Measurements from ENCODE around the gene LGR4. TPM values are rescaled to one million over a fixed set of nuclear protein-coding genes. Genes with fewer than 3 reads are reported as not detected.

Gene LGR4
- total RNA-seq, 1 donor, result 11.2 TPM

DNA sequence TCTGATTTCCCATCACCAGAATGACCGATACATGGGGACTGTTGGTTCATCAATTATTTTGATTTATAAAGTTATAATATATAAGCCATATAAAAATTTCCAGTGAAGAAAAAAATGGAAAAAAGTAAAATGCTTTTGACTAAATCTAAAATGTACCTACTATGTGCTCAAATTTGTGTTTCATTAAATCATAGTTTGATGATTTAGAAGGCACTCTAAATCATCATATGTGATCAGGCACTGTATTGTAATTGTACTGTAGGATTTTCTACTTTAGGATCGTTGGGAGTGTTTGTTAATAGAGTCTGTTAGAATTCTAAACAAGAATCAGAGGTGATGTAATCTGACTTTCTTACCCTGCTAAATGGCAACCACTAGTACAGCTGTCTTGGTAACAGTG lies 31.6 kb upstream of the LGR4 start:
- no peak for DNase-seq (ENCODE audit: low read depth)
- TF ChIP-seq, protein P1, sequence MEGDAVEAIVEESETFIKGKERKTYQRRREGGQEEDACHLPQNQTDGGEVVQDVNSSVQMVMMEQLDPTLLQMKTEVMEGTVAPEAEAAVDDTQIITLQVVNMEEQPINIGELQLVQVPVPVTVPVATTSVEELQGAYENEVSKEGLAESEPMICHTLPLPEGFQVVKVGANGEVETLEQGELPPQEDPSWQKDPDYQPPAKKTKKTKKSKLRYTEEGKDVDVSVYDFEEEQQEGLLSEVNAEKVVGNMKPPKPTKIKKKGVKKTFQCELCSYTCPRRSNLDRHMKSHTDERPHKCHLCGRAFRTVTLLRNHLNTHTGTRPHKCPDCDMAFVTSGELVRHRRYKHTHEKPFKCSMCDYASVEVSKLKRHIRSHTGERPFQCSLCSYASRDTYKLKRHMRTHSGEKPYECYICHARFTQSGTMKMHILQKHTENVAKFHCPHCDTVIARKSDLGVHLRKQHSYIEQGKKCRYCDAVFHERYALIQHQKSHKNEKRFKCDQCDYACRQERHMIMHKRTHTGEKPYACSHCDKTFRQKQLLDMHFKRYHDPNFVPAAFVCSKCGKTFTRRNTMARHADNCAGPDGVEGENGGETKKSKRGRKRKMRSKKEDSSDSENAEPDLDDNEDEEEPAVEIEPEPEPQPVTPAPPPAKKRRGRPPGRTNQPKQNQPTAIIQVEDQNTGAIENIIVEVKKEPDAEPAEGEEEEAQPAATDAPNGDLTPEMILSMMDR (IDR thresholded peaks at IDR 0.05; ENCODE audit: insufficient read depth, low read depth, low read length), result no peak

GRCh38 chr11:27501100-27501499 lies 28.5 kb upstream of the LGR4 start:
- TF ChIP-seq, protein P1 (IDR thresholded peaks at IDR 0.05; ENCODE audit: insufficient read depth, low read depth, low read length), result no peak
- no peak overlapping the region for H3K4me3 ChIP-seq (ENCODE audit: low read depth, low read length)
- no peak for DNase-seq (ENCODE audit: low read depth)

More for the DNA sequence above, 31.6 kb upstream of the LGR4 start:
- H3K4me3 ChIP-seq (ENCODE audit: low read depth, low read length), result no peak overlapping the region

DNA sequence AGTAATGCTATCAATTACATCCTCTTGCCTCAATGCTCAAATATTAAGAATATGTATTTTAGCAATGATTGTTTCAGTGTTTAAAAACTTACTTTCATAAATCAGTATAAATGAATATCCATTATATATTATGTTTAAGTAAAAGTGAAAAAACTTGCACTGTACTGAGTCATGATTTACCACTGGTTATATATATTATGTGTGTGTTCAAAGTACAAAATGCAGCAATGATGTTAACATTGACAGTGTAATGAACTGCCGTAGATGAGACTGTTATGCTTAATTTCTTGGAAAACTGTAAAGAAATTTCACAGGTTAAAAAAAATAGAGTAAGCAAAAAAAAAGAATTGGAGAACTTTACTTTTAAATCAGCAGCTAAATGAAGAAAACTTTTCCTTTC lies 25.3 kb upstream of the LGR4 start:
- DNase-seq (ENCODE audit: low read depth), result no peak
- H3K4me3 ChIP-seq (ENCODE audit: low read depth, low read length), result no peak overlapping the region
- TF ChIP-seq, protein P1 (IDR thresholded peaks at IDR 0.05; ENCODE audit: insufficient read depth, low read depth, low read length), result no peak

DNA sequence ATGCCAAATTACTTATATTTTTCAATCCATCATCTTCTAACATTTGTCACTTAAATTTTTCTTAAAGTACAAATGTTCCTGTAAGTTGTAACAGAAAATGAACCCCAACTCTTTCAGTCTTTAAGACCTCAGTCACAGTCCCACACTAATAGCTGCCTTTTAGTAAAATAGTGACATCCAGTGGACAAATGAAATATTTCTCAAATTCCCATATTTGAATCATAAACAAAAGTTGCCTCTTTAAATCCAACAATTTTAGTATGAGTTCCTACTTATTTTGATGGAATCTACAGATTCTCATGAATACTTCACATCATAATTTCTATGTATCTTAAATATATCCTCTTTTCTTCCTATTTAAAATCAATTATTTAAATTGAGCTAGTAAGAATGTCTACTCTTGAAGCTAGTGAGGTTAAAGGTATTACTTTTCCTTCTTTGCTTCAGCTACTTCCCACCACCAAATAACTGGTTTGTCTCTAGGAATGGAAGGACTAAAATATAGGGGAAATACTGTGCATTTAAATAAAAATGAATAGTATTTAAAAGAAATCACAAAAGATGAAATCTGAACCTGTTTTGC lies 24.8 kb upstream of the LGR4 start:
- H3K4me3 ChIP-seq (ENCODE audit: low read depth, low read length), result no peak overlapping the region
- peak; percentile 33 for DNase-seq (ENCODE audit: low read depth)
- TF ChIP-seq, protein P1 (IDR thresholded peaks at IDR 0.05; ENCODE audit: insufficient read depth, low read depth, low read length), result peak; percentile 44

DNA sequence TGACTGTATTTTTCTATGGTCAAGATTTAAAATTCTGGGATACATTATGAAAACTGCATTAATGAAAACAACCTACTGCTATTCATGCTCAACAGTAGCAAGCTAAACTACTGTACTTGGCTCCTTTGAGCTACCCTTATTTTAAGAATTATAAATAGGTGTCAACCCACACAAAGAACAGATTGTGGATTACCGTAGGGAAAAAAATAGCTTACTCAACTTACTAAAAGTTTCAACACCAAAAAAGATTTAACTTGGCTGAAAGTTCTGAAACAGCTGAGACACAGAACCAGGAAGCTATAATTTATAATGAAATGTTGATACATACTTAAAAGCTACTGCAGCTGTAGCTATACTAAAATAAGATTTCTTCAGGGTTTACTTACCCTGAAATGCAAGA lies 23.9 kb upstream of the LGR4 start:
- H3K4me3 ChIP-seq (ENCODE audit: low read depth, low read length), result no peak overlapping the region
- TF ChIP-seq, protein P1 (IDR thresholded peaks at IDR 0.05; ENCODE audit: insufficient read depth, low read depth, low read length), result no peak
- peak; percentile 72 for DNase-seq (ENCODE audit: low read depth)

GRCh38 chr11:27495710-27496300 lies 23.2 kb upstream of the LGR4 start:
- DNase-seq (ENCODE audit: low read depth), result no peak
- H3K4me3 ChIP-seq (ENCODE audit: low read depth, low read length), result no peak overlapping the region
- TF ChIP-seq, protein P1 (IDR thresholded peaks at IDR 0.05; ENCODE audit: insufficient read depth, low read depth, low read length), result no peak

DNA sequence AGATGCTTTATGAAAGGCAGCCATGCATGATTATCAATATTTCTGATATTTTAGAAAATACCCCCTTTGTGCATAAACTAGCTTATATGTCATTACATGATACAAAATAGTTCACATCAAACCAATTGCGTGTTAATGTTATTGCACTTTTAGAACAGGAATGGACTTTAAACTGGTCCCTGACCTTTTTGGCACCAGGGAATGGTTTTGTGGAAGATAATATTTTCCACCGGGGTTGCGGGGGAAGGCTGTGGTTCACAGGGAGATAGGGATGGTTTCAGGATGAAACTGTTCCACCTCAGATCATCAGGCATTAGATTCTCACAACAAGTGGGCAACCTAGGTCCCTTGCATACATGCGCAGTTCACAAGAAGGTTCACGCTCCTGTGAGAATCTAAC lies 16.5 kb upstream of the LGR4 start:
- H3K4me3 ChIP-seq (ENCODE audit: low read depth, low read length), result no peak overlapping the region
- TF ChIP-seq, protein P1 (IDR thresholded peaks at IDR 0.05; ENCODE audit: insufficient read depth, low read depth, low read length), result no peak
- no peak for DNase-seq (ENCODE audit: low read depth)
